Tibial nerve (tissue), 4 donors: ENCODE results near the gene CTNNA1. TPM values are rescaled to one million over a fixed set of nuclear protein-coding genes. Genes with fewer than 3 reads are reported as not detected.

ENCODE experiments used
- DNase-seq, 2 donors: peaks; one replicate each; pipeline ENCODE4 v3.0.0-alpha.2; 2019; ENCODE audit warnings: low spot score in 2 of 2
- H3K27ac ChIP-seq, 4 donors: fragments of 200-600 bp; sonication (generic) in 3 of 4; one replicate each; pipeline ENCODE4 v1.5.1; 2017 to 2019; ENCODE audit warnings: mild to moderate bottlenecking in 1 of 4
- H3K27me3 ChIP-seq, 2 donors: fragments of 200-600 bp; sonication (generic) in 1 of 2; one replicate each; pipeline versions ENCODE4 v1.5.1 to v1.6.0; 2017 to 2019
- H3K36me3 ChIP-seq, 3 donors: fragments of 200-600 bp; sonication (generic); one replicate each; pipeline ENCODE4 v1.5.1; 2018 to 2019
- H3K4me1 ChIP-seq, 4 donors: fragments of 200-600 bp; sonication (generic) in 3 of 4; one replicate each; pipeline ENCODE4 v1.5.1; 2017 to 2019
- H3K4me3 ChIP-seq, 4 donors: fragments of 200-600 bp; sonication (generic) in 3 of 4; one replicate each; pipeline ENCODE4 v1.5.1; 2017 to 2019; ENCODE audit warnings: mild to moderate bottlenecking in 1 of 4, moderate library complexity in 1 of 4
- H3K9me3 ChIP-seq, 4 donors: fragments of 200-600 bp; sonication (generic) in 3 of 4; one replicate each; pipeline ENCODE4 v1.5.1; 2017 to 2019
- EP300 ChIP-seq, 2 donors: sonication (generic); formaldehyde crosslinking; IDR thresholded peaks; one replicate each; pipeline ENCODE4 v1.6.1; 2017; ENCODE audit warnings: antibody characterized with exemption in 2 of 2, mild to moderate bottlenecking in 1 of 2
- POLR2A ChIP-seq, 2 donors: fragments of 450-650 bp; IDR thresholded peaks; one replicate each; pipeline ENCODE4 v1.6.1; 2017; ENCODE audit warnings: antibody characterized with exemption in 2 of 2, mild to moderate bottlenecking in 2 of 2, moderate library complexity in 2 of 2
- WGBS, 2 donors: methylation state at CpG; one replicate each; pipeline ENCODE4 v1.1.5; 2018; 5-methylcytosine and 5-hydroxymethylcytosine counted together
- total RNA-seq, 4 donors: library from RNA; depleted of rRNA; stranded (reverse); fragments of >200 nt; gene quantifications; one replicate each; pipeline ENCODE4 v1.1.0, GENCODE V29; 2016
- TF ChIP-seq, protein P1 (sequence below), 5 experiments: fragments of 200-600 bp in 3 of 5; fragments of 450-650 bp in 2 of 5; sonication (generic) in 3 of 5; IDR thresholded peaks; one replicate each; pipeline ENCODE4 v1.5.1; 2016 to 2019; ENCODE audit warnings: antibody characterized with exemption in 5 of 5, mild to moderate bottlenecking in 3 of 5, moderate library complexity in 2 of 5

The CTNNA1 gene
- total RNA-seq, 4 donors from 2014 or later = 292 to 447 (median 321) TPM

DNA sequence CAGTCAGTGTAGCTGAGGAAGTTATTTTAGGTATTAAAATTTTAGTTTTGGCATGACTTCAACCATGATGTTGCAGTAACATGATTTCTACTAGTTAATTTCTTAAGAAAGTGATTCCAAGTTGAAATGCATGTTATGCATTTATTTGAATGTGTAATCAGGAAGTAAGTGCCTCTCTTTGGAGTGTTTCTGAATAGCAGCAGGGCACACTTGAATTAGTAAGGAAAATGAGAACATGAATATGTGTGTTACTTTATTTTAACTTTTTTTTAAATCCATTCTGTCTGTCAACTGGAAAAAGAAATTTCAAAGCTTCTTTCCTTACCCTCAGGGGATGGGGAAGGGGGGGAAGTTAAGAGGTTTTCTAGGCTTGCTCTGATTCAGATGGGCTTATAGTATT lies 40.4 kb downstream of the CTNNA1 start:
- TF ChIP-seq, protein P1, sequence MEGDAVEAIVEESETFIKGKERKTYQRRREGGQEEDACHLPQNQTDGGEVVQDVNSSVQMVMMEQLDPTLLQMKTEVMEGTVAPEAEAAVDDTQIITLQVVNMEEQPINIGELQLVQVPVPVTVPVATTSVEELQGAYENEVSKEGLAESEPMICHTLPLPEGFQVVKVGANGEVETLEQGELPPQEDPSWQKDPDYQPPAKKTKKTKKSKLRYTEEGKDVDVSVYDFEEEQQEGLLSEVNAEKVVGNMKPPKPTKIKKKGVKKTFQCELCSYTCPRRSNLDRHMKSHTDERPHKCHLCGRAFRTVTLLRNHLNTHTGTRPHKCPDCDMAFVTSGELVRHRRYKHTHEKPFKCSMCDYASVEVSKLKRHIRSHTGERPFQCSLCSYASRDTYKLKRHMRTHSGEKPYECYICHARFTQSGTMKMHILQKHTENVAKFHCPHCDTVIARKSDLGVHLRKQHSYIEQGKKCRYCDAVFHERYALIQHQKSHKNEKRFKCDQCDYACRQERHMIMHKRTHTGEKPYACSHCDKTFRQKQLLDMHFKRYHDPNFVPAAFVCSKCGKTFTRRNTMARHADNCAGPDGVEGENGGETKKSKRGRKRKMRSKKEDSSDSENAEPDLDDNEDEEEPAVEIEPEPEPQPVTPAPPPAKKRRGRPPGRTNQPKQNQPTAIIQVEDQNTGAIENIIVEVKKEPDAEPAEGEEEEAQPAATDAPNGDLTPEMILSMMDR (IDR thresholded peaks at IDR 0.05) = no peak
- TF ChIP-seq EP300 (IDR thresholded peaks at IDR 0.05) = no peak
- TF ChIP-seq POLR2A (IDR thresholded peaks at IDR 0.05) = no peak
- H3K36me3 ChIP-seq = no peaks in the 10 kb centered on the region
- H3K27ac ChIP-seq = no peak overlapping the region
- peaks cover 0 to 95% (median 24%) of the 10 kb centered on the region in 4 donors for H3K4me1 ChIP-seq
- no peak for DNase-seq
- H3K4me3 ChIP-seq = no peak overlapping the region
- H3K27me3 ChIP-seq = no peaks in the 10 kb centered on the region
- no peaks in the 10 kb centered on the region for H3K9me3 ChIP-seq

DNA sequence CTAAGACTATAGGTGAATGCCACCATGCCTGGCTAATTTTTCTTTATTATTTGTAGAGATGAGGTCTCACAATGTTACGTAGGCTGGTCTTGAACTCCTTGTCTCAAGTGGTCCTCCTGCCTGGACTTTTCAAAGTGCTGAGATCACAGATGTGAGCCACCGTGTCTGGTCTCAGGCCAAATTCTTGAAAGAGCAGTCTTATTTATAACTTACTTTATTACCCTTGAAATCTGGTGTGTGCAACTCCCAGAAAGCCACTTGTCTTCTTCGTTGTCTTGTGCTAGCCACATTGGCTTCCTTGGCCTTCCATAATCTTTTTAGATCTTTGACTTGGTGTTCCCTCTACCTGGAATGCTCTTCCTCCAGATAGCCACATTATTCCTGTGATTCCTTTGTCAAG lies 50.1 kb downstream of the CTNNA1 start:
- WGBS, 2 donors = 59 to 69% methylated on average over 3 of the region's 3 CpGs
- peaks cover 0 to 11% (median 0%) of the 10 kb centered on the region in 4 donors for H3K9me3 ChIP-seq
- TF ChIP-seq, protein P1 (IDR thresholded peaks at IDR 0.05) = no peak
- no peak for TF ChIP-seq EP300 (IDR thresholded peaks at IDR 0.05)
- TF ChIP-seq POLR2A (IDR thresholded peaks at IDR 0.05) = no peak
- no peaks in the 10 kb centered on the region for H3K27me3 ChIP-seq
- peaks cover 0 to 37% (median 0%) of the 10 kb centered on the region in 4 donors for H3K4me1 ChIP-seq
- no peak overlapping the region for H3K27ac ChIP-seq
- DNase-seq = no peak
- H3K36me3 ChIP-seq = peaks cover 0 to 24% (median 0%) of the 10 kb centered on the region in 3 donors
- no peak overlapping the region for H3K4me3 ChIP-seq

DNA sequence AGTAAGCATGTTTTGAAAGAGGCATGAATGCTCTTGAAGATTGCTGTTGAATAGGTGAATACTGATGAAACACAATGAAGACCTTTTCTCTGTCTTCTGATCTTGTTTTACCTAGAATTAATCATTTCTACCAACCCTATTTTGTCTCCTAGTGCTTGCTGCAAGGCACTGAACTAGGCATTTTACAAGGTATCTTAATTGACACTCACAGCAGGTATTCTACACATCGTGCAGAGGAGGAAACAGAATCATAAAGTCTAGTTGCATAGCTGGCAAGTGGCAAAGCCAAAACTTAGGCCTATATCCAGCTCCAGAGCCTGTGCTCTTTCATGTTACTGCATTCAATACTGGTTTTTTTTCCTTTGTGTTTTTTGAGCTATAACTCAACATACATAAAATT lies 50.7 kb downstream of the CTNNA1 start:
- H3K4me3 ChIP-seq = no peak overlapping the region
- H3K27me3 ChIP-seq = no peaks in the 10 kb centered on the region
- WGBS, 2 donors = 51 to 55% methylated on average over 1 of the region's 1 CpG
- peaks cover 0 to 24% (median 0%) of the 10 kb centered on the region in 3 donors for H3K36me3 ChIP-seq
- no peak for DNase-seq
- no peak overlapping the region for H3K27ac ChIP-seq
- peaks cover 0 to 11% (median 0%) of the 10 kb centered on the region in 4 donors for H3K9me3 ChIP-seq
- peaks cover 0 to 38% (median 0%) of the 10 kb centered on the region in 4 donors for H3K4me1 ChIP-seq
- TF ChIP-seq EP300 (IDR thresholded peaks at IDR 0.05) (no peak), POLR2A (IDR thresholded peaks at IDR 0.05) (no peak)
- TF ChIP-seq, protein P1 (IDR thresholded peaks at IDR 0.05) = no peak

DNA sequence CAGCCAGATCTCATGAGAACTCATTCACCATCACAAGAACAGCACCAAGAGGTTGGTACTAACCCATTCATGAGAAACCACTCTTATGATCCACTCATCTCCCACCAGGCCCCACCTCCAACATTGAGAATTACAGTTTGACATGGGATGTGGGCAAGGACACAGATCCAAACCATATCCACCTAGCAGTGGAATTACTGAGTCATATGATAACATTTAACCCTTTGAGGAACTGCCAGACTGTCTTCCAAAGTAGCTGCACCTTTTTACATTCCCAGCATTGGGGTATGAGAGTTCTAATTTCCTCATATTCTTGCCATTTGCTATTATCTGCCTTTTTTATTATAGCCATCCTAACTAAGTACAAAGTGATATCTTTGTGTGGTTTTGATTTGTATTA lies 51.9 kb downstream of the CTNNA1 start:
- DNase-seq = no peak
- Histone ChIP-seq H3K36me3 (peaks cover 0 to 23% (median 0%) of the 10 kb centered on the region in 3 donors), H3K9me3 (peaks cover 0 to 7% (median 0%) of the 10 kb centered on the region in 4 donors), H3K27me3 (no peaks in the 10 kb centered on the region), H3K4me3 (no peak overlapping the region), H3K27ac (no peak overlapping the region), H3K4me1 (peaks cover 0 to 49% (median 3%) of the 10 kb centered on the region in 4 donors)
- TF ChIP-seq POLR2A (IDR thresholded peaks at IDR 0.05) (no peak), EP300 (IDR thresholded peaks at IDR 0.05) (no peak)
- TF ChIP-seq, protein P1 (IDR thresholded peaks at IDR 0.05) = no peak

DNA sequence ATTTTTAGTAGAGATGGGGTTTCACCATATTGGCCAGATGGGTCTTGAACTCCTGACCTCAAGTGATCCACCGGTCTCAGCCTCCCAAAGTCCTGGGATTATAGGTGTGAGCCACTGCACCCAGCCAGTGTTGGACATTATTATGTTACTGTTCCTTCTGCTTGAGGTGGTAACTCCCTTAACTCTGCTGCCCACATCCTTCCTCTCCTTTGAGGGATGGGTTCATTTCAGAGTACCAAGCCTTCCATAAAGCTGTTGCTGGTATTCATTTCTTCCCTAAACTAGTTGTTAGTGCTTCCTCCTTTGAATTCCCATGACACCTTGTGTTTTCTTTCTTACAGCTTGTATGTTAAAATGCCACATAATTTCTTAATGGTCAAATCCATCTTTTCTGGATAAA lies 54.0 kb downstream of the CTNNA1 start:
- H3K27me3 ChIP-seq = no peaks in the 10 kb centered on the region
- H3K4me3 ChIP-seq = no peak overlapping the region
- no peak overlapping the region for H3K27ac ChIP-seq
- peaks cover 0 to 52% (median 4%) of the 10 kb centered on the region in 4 donors for H3K4me1 ChIP-seq
- peaks cover 0 to 29% (median 0%) of the 10 kb centered on the region in 3 donors for H3K36me3 ChIP-seq
- TF ChIP-seq, protein P1 (IDR thresholded peaks at IDR 0.05) = no peak
- TF ChIP-seq EP300 (IDR thresholded peaks at IDR 0.05) (no peak), POLR2A (IDR thresholded peaks at IDR 0.05) (no peak)
- H3K9me3 ChIP-seq = no peaks in the 10 kb centered on the region
- 78 to 93% methylated on average over 1 of the region's 1 CpG for WGBS, 2 donors
- DNase-seq = no peak
